Activated naive CD4-positive, alpha-beta T cell (primary cell): ENCODE results near the gene ZC3H4.

Source experiments
- DNase-seq, 4 experiments: peaks; one replicate each; lab custom pipeline; 2025; lab: John Stamatoyannopoulos, UW

ZC3H4 gene

DNA sequence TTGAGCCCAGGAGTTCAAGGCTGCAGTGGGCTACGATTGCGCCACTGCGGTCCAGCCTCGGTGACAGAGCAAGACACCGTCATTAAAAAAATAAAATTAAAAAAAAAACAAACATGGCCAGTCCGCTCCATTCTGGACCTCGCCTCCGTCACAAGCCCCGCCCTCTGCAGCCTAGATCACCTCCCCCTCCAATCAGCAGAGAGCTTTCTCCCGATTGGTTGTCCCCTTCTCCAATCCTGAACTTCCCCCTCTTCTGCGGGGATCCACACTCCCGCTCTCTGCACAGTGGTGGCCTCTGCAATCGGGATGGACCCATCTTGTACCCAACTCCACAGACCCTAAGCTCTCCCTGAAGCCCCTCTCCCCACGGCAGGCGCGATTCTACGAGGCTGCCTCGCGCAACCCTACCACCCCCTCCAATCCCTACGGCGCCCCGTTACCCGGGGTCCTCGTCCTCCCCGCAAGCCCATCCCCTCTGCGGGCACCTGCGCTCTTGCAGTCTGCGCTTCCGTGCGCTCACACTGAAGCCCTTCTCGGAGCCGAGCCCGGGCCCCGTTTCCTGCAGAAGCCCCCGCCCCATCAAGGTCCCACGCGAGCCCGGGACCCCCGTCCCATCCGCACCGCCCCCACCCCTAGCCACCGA lies 65.7 kb downstream of the ZC3H4 start:
- DNase-seq = peak in 3 of 4 experiments; percentile 13 to 49 (median 27)

- DNase-seq = no peak
These were observed 66.3 kb downstream of the ZC3H4 start for GRCh38 chr19:47047272-47047762.

- no peak for DNase-seq
These were observed 67.6 kb downstream of the ZC3H4 start for GRCh38 chr19:47045867-47046470.

DNA sequence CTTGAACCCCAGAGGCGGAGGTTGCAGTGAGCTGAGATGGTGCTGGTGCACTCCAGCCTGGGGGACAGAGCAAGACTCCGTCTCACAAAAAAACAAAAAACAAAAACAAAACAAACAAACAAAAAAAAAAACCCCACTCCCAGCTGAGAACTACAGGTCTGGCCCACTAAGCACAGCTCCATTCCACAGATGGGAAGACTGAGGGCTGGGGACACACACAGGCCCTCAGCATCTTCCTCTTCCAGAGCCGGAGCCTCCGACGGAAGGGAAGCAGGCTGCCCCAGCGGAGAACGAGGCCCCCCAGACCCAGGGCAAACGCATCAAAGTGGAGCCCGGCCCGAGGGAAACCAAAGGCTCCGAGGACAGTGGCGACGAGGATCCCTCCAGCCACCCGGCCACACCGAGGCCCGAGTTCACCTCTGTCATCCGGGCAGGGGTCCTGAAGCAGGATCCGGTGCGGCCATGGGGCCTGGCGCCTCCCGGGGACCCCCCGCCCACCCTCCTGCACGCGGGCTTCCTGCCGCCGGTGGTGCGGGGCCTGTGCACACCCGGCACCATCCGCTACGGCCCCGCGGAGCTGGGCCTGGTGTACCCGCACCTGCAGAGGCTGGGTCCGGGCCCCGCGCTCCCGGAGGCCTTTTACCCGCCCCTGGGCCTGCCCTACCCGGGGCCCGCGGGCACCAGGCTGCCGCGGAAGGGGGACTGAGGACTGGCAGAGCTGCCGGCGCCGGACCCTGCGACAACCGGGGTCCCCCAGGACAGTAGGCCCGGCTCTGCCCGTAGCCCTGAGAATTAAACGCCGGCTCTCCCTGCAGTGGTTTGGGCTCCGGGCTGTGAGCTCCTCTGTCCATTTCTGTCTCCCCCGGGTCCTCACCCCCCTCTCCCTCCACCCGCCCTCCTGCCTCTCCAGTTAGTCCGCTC lies 68.4 kb downstream of the ZC3H4 start:
- DNase-seq = no peak

DNA sequence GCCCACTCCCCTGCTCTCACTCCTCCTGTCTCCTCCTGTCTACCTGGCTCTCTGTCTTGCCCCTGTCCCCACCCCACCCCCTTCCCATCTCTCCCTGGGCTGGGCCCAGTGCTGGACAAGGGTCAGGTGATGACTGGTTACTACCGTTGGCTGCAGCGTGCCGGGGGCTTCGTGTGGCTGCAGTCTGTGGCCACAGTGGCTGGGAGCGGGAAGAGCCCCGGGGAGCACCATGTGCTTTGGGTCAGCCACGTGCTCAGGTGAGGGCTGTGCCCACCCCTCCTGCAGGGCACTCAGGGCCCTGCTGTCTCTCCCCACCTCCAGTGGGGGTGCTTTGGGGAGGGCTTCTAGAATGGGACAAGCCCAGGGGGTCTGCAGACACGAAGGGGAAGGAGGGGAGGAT lies 72.7 kb downstream of the ZC3H4 start:
- no peak for DNase-seq

DNA sequence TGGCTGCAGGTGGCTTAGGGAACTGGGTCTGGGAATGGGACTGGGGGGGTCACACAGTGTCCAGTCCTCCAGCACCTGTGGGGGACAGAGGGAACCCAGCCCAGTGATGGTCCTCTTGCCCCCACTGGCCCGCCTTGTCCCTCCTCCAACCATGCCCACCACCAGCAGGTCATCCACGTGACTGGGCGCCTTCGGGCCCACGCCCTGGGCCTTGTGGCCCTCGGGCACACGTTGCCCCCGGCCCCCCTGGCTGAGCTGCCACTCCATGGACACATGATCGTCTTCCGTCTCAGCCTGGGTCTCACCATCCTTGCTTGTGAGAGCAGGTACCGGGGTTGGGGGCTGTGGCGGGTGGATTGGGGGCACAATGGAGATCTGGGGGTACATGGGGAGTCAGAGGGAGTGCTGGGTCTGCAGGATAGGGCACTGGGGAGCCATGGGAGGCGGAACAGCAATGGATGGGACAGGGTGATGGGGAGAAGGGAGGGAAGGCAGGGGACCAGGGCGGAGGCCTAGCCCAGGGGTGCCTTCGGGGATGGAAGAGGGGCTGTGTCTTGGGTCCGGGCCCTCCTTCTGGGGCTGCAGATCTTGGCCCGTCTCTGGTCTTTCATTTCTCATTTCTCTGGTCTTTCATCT lies 74.2 kb downstream of the ZC3H4 start:
- no peak for DNase-seq

- DNase-seq = no peak
These were observed 75.8 kb downstream of the ZC3H4 start for GRCh38 chr19:47037766-47038165.

GRCh38 chr19:47036097-47036651 lies 77.4 kb downstream of the ZC3H4 start:
- peak in 1 of 4 experiments; percentile 21 for DNase-seq

DNA sequence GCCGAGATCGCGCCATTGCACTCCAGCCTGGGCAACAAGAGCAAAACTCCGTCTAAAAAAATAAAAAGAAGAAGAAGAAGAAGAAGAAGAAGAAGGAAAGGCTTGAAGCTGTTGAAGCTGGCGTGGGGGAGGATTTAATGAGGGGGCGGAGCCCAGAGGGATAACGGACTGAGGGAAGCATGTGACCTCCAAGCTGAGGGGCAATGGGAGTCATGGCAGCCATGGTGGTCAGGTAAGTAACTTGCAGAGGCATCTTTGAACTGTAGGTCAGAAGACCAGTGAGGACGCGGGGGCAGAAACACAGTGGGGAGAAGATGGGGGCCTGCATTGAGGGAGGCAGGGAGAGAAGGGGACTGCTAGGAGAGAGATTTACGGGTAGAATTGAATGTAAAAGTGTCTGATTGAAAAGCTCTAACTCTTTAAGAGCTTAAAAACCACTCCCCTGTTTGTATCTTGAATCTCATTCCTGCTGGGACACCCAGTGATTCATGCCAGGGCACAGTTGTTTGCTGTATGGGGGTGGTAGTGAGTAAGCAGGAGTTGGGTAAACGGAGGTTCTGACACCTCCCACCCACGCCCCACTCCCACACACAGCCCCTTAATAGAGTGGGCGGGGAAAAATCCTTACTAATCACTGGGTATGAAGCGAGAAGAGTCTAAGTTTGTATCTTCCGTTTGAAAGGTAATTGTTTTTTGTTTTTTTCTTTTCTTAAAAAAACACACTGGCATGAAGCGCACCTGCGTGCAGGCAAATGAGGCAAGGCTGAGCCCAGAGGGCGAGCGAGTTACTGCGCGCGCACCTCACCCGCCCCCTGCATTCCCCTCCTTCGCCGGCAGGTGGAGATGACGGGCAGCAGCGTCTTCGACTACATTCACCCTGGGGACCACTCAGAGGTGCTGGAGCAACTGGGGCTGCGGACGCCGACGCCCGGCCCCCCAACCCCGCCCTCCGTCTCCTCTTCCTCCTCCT lies 78.2 kb downstream of the ZC3H4 start:
- DNase-seq = peak; percentile 94 to 97 (median 96)

- DNase-seq = peak; percentile 22 to 60 (median 34)
These were observed 81.3 kb downstream of the ZC3H4 start for GRCh38 chr19:47032171-47032811.

GRCh38 chr19:47028195-47028601 lies 85.4 kb downstream of the ZC3H4 start:
- no peak for DNase-seq

DNA sequence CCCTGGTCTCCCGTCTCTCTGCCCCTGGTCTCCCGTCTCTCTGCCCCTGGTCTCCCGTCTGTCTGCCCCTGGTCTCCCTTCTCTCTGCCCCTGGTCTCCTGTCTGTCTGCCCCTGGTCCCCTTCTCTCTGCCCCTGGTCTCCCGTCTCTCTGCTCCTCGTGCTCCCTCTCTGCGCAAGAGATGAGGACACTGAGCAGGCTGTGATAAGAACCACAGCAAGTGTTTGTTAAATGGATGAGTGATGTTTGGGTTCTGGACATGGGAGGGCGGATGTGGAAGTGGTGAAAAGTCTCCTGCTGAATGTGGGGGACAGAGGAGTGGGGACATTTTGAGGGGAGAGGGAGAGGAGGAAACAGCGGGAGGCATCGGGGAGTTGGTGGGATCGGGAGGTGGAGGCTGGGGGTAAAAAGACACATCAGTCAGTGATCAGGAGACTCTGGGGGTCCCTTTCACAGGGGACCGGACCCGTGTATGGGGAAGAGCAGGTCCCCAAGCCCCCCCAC lies 85.9 kb downstream of the ZC3H4 start:
- no peak for DNase-seq

- DNase-seq = no peak
These were observed 86.7 kb downstream of the ZC3H4 start for GRCh38 chr19:47026889-47027288.

- no peak for DNase-seq
These were observed 87.4 kb downstream of the ZC3H4 start for GRCh38 chr19:47026156-47026555.

DNA sequence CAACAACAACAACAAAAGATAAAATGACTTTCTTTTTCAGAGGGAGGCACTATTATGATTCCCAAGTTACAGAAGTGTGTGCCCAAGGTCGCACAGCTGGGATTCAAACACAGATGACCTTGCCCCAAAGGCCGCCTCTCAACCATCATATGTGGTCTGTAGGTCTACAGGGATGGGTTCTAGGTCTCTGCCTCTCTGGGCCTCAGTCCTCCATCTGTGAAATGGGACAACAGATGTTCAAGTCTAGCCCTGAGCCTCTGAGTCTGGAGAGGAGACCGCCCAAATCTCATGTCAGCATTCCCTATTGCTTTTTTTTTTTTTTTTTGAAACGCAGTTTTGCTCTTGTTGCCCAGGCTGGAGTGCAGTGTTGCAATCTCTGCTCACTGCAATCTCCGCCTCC lies 89.1 kb downstream of the ZC3H4 start:
- no peak for DNase-seq

GRCh38 chr19:47023448-47023794 lies 90.2 kb downstream of the ZC3H4 start:
- DNase-seq = no peak

DNA sequence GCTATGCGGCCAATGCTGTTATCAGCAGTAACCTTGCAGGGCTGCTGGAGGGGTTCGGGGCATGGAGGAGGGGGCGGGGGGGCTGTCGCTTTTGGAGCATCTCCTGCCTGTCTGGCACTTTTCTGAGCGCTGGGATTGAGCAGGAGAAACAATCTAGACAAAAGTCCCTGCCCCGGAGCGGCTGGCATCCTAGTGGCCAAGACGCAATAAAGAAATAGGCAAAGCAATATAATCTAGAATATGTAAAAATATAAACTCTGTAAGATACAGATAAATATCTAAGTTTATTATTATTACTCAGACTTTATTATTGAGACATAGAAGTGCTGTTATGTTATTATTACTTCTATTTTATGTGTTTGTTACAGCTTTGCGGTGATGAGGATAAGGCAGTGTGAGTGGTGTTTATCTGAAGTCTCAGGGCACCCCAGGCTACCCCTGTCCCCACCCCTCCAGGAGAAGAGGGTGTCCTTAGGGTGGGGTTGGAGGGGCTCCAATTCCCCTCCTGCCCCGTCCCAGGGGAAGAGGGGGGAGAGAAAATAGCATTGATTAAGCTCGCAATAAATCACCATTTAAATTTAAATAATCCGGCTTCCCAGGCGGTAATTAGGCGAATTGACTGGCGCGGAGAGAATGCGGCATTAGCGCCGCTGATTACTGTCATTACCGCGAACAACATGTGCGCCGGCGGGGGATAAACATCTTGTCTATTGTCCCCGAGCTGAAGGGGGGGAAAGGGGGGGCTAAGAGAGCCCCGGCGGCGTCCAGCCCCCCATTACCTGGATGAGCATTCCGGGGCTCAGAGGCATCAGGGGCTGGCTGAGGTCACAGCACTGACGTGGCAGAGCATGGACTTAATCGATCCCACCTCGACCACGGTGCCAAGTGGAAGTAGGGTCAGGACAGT lies 90.8 kb downstream of the ZC3H4 start:
- no peak for DNase-seq

DNA sequence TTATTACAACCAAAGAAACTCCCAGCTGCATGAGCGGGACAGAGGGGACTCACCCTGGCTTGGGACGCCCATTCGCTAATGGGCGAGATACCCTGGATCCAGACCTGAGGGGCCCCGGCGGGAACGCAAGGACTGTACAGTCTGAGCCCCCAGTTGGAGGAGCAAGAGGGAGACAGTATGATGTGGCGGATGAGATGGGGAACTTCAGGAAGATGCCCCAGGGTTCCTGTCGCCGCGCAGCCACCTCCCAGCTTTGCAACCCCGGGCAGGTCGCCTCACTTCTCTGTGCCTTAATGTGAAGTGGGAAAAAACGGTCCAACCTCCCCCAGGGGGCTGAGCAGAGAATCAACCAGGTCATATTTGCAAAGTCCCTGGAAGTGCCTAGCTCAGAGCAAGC lies 91.4 kb downstream of the ZC3H4 start:
- DNase-seq = no peak

- no peak for DNase-seq
These were observed 91.9 kb downstream of the ZC3H4 start for GRCh38 chr19:47021536-47022139.
